Measurements from ENCODE around the gene ZNF346.
A peak's percentile ranks its signal among the peaks of the same experiment; 100 is the strongest.

Gene ZNF346

GRCh38 chr5:177003649-177004048, 18.8 kb upstream of the ZNF346 start:
- H2AFZ ChIP-seq (ENCODE audit: low read depth) = no peak overlapping the region
- no peaks in the 10 kb centered on the region for H3K36me3 ChIP-seq (ENCODE audit: insufficient read depth)
- no peak overlapping the region for H3K4me2 ChIP-seq
- H3K79me2 ChIP-seq (ENCODE audit: insufficient read depth, low read depth) = peaks cover 72% of the 10 kb centered on the region
- no peak overlapping the region for H3K9ac ChIP-seq
- peaks cover 15% of the 10 kb centered on the region for H3K4me1 ChIP-seq (ENCODE audit: low read depth, poor library complexity, severe bottlenecking)
- H4K20me1 ChIP-seq (ENCODE audit: insufficient read depth) = peaks cover 7% of the 10 kb centered on the region; the same call in 1 of the 2 replicates
- H3K27me3 ChIP-seq (ENCODE audit: insufficient read depth, low read depth) = no peaks in the 10 kb centered on the region
- no peak overlapping the region for H3K27ac ChIP-seq
- TF ChIP-seq, protein P1, sequence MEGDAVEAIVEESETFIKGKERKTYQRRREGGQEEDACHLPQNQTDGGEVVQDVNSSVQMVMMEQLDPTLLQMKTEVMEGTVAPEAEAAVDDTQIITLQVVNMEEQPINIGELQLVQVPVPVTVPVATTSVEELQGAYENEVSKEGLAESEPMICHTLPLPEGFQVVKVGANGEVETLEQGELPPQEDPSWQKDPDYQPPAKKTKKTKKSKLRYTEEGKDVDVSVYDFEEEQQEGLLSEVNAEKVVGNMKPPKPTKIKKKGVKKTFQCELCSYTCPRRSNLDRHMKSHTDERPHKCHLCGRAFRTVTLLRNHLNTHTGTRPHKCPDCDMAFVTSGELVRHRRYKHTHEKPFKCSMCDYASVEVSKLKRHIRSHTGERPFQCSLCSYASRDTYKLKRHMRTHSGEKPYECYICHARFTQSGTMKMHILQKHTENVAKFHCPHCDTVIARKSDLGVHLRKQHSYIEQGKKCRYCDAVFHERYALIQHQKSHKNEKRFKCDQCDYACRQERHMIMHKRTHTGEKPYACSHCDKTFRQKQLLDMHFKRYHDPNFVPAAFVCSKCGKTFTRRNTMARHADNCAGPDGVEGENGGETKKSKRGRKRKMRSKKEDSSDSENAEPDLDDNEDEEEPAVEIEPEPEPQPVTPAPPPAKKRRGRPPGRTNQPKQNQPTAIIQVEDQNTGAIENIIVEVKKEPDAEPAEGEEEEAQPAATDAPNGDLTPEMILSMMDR (conservative IDR thresholded peaks at IDR 0.05; ENCODE audit: low read depth, low read length) = no peak
- no peak overlapping the region for H3K4me3 ChIP-seq (IDR thresholded peaks at IDR 0.05; ENCODE audit: insufficient read depth, low read depth, low read length)

GRCh38 chr5:177004961-177005360, 17.5 kb upstream of the ZNF346 start:
- Histone ChIP-seq H3K4me2 (peak overlapping the region; percentile 44), H3K4me3 (IDR thresholded peaks at IDR 0.05; ENCODE audit: insufficient read depth, low read depth, low read length) (no peak overlapping the region), H2AFZ (ENCODE audit: low read depth) (no peak overlapping the region), H3K4me1 (ENCODE audit: low read depth, poor library complexity, severe bottlenecking) (peaks cover 15% of the 10 kb centered on the region), H3K9ac (no peak overlapping the region), H3K27ac (no peak overlapping the region), H4K20me1 (ENCODE audit: insufficient read depth) (peaks cover 7% of the 10 kb centered on the region; the same call in 1 of the 2 replicates), H3K36me3 (ENCODE audit: insufficient read depth) (no peaks in the 10 kb centered on the region), H3K79me2 (ENCODE audit: insufficient read depth, low read depth) (peaks cover 59% of the 10 kb centered on the region), H3K27me3 (ENCODE audit: insufficient read depth, low read depth) (no peaks in the 10 kb centered on the region)
- TF ChIP-seq, protein P1 (conservative IDR thresholded peaks at IDR 0.05; ENCODE audit: low read depth, low read length) = no peak

DNA sequence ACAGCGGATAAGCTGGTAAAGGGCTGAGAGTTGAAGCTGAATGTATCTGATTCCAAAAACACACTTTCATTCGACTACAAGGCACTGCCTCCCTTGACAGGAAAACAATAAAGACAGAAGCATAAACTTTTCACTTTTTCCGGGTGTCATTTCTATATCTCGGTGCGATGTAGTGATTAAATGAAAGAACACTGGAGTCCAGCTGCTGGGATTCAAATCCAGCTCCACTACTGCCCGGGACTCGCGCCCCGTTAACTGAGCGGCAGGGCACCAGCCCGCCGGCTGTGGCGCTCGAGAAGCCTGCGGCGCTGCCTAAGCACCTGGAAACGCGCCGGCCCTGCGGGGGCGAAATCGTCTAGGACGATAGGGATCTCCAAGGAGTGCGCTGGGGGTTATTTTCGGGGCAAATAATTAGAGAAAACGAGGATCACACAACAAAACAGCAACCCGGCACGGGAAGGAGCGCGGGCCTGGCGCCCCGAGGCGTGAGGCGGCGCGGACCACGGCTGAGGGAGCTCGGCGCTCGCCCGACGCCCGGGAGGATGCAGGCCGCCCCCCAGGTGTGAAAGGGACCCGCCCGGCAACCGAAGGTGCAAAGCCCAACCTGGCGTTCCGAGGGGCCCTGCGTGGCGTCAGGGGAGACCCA, 16.8 kb upstream of the ZNF346 start:
- no peaks in the 10 kb centered on the region for H3K36me3 ChIP-seq (ENCODE audit: insufficient read depth)
- H3K4me2 ChIP-seq = peak overlapping the region; percentile 44
- H3K27ac ChIP-seq = peak overlapping the region; percentile 64
- peak overlapping the region; percentile 88 for H3K9ac ChIP-seq
- TF ChIP-seq, protein P1 (conservative IDR thresholded peaks at IDR 0.05; ENCODE audit: low read depth, low read length) = peak; percentile 30; the same call in 1 of the 2 replicates
- peaks cover 7% of the 10 kb centered on the region; the same call in 1 of the 2 replicates for H4K20me1 ChIP-seq (ENCODE audit: insufficient read depth)
- H3K79me2 ChIP-seq (ENCODE audit: insufficient read depth, low read depth) = peaks cover 52% of the 10 kb centered on the region
- H3K4me3 ChIP-seq (IDR thresholded peaks at IDR 0.05; ENCODE audit: insufficient read depth, low read depth, low read length) = no peak overlapping the region
- peaks cover 15% of the 10 kb centered on the region for H3K4me1 ChIP-seq (ENCODE audit: low read depth, poor library complexity, severe bottlenecking)
- peak overlapping the region; percentile 49; the same call in 1 of the 2 replicates for H2AFZ ChIP-seq (ENCODE audit: low read depth)
- no peaks in the 10 kb centered on the region for H3K27me3 ChIP-seq (ENCODE audit: insufficient read depth, low read depth)

- peak within 1 kb of the TSS; percentile 64 for H3K27ac ChIP-seq
- H3K9ac ChIP-seq = peak within 1 kb of the TSS; percentile 88
- peaks cover 7% of the 10 kb centered on the region; the same call in 1 of the 2 replicates for H4K20me1 ChIP-seq (ENCODE audit: insufficient read depth)
- peak within 1 kb of the TSS; percentile 61 for H2AFZ ChIP-seq (ENCODE audit: low read depth)
- peaks cover 15% of the 10 kb centered on the region for H3K4me1 ChIP-seq (ENCODE audit: low read depth, poor library complexity, severe bottlenecking)
- no peaks in the 10 kb centered on the region for H3K36me3 ChIP-seq (ENCODE audit: insufficient read depth)
- no peaks in the 10 kb centered on the region for H3K27me3 ChIP-seq (ENCODE audit: insufficient read depth, low read depth)
- TF ChIP-seq, protein P1 (conservative IDR thresholded peaks at IDR 0.05; ENCODE audit: low read depth, low read length) = no peak
- H3K4me2 ChIP-seq = peak within 1 kb of the TSS; percentile 48
- H3K4me3 ChIP-seq (IDR thresholded peaks at IDR 0.05; ENCODE audit: insufficient read depth, low read depth, low read length) = no peak within 1 kb of the TSS
- H3K79me2 ChIP-seq (ENCODE audit: insufficient read depth, low read depth) = peaks cover 45% of the 10 kb centered on the region
Observed at GRCh38 chr5:177006265-177006972, 16.1 kb upstream of the ZNF346 start, which contains the start of gene UIMC1. Gene UIMC1, minus strand, starts transcription at chr5:177006779. Its CDS starts 24,164 bp downstream, at chr5:176982615.

All from KMS-11 (cell line).